ENCODE measurements around the gene EPHB2. TPM values are rescaled to one million over a fixed set of nuclear protein-coding genes. Genes with fewer than 3 reads are reported as not detected.

Gene EPHB2
- total and polyA plus RNA-seq, 2 of the 4 experiments (the other 2 are of a cell fraction), result 52.3 to 58.8 TPM

DNA sequence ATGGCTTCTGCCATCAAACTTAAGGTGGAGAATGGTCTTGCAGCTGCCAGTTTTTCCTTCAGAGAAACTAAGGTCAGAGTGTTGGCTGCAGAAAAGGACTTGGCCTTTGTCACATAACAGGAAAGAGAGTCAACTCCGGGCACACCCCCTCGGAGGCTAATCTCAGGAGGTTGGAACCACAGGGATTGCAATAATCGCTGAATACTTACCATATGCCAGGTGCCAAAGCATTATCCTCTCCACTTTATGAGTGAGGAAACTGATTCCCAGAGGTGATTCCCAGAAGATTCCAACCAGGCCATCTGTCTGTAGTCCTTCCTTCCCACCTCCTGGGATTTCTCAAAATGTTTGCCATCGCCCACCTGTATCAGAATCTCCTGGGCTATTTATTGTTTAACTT is 208.0 kb downstream of the EPHB2 start:
- Histone ChIP-seq H3K18ac (ENCODE audit: low read depth, low read length) (no peak overlapping the region), H2BK120ac (ENCODE audit: low read depth, low read length) (no peak overlapping the region), H3K56ac (ENCODE audit: extremely low read depth, insufficient read depth, low read length) (no peak overlapping the region), H2AK5ac (ENCODE audit: low read depth, low read length) (no peak overlapping the region), H3K4me3 (ENCODE audit: insufficient read depth, low read depth, low read length) (no peak overlapping the region), H4K8ac (ENCODE audit: low read depth in 2 of 2, low read length in 2 of 2) (no peak overlapping the region), H4K5ac (ENCODE audit: low read depth, low read length) (no peak overlapping the region), H3K23ac (ENCODE audit: low read depth, low read length) (no peak overlapping the region), H3K4ac (ENCODE audit: low read depth, low read length) (no peak overlapping the region), H3K4me1 (ENCODE audit: control insufficient read depth, insufficient read depth, low read length) (peaks cover 9% of the 10 kb centered on the region), H3K4me2 (ENCODE audit: low read depth, low read length) (no peak overlapping the region), H3K9me3 (ENCODE audit: control insufficient read depth, insufficient read depth, low read length) (peaks cover 6% of the 10 kb centered on the region; the same call in 1 of the 2 replicates), H3K9me1 (ENCODE audit: insufficient read depth, low read length) (no peaks in the 10 kb centered on the region), H3K27ac (ENCODE audit: insufficient read depth, low read length) (no peak overlapping the region), H4K20me1 (ENCODE audit: insufficient read depth, low read length) (no peaks in the 10 kb centered on the region), H3K9ac (ENCODE audit: low read depth, low read length) (no peak overlapping the region), H3K14ac (replicated peaks; ENCODE audit: low read depth, low read length) (no peak overlapping the region), H2BK5ac (ENCODE audit: low read depth, low read length, poor library complexity, severe bottlenecking) (no peak overlapping the region), H2BK15ac (ENCODE audit: low read depth, low read length) (no peak overlapping the region), H3K27me3 (ENCODE audit: control insufficient read depth, insufficient read depth, low read length) (no peaks in the 10 kb centered on the region), H4K91ac (ENCODE audit: insufficient read depth, low read depth, low read length) (no peak overlapping the region), H2AK9ac (replicated peaks; ENCODE audit: low read depth, low read length, poor library complexity) (no peak overlapping the region), H3K36me3 (ENCODE audit: control insufficient read depth, insufficient read depth, low read length) (peaks cover 12% of the 10 kb centered on the region; the same call in 1 of the 2 replicates), H3K79me1 (ENCODE audit: low read depth in 1 of 2, low read length in 2 of 2) (no peaks in the 10 kb centered on the region), H2AFZ (replicated peaks; ENCODE audit: low read length, poor library complexity) (no peak overlapping the region), H2BK20ac (ENCODE audit: low read depth, low read length) (no peak overlapping the region)
- in situ Hi-C loops (cut with MboI; ENCODE audit: low sequenced_read_pairs) (no loop called here), dilution Hi-C loops (cut with HindIII; ENCODE audit: low sequenced_read_pairs, unreplicated experiment) (no loop called here), intact Hi-C loops (cut with micrococcal nuclease) (no loop called here)
- ATAC-seq (ENCODE audit: low read depth) (no peak), DNase-seq (no peak)
- ChIA-PET POLR2A (ENCODE audit: unreplicated experiment) (no interaction called here), CTCF (interaction anchor here (1.0 kb wide), 1 partner anchor 12 kb away, joined by 3 read pairs; no protein-coding TSS in a partner anchor)
- TF ChIP-seq USF2 (IDR thresholded peaks at IDR 0.05; ENCODE audit: low read depth, low read length) (no peak), NFE2L2 (IDR thresholded peaks at IDR 0.05; ENCODE audit: low read depth, low read length) (no peak), CTCF (conservative IDR thresholded peaks at IDR 0.05; ENCODE audit: low read depth, low read length) (no peak), RFX5 (IDR thresholded peaks at IDR 0.05; ENCODE audit: low read depth, low read length) (no peak), BHLHE40 (IDR thresholded peaks at IDR 0.05; ENCODE audit: low read depth, low read length) (no peak), RAD21 (IDR thresholded peaks at IDR 0.05; ENCODE audit: low read length) (no peak)
- no TSS peak for BruUV-seq (replicated peaks)
- whole genome bisulfite sequencing, 2 experiments (ENCODE audit: extremely low coverage in 2 of 2, insufficient read length in 1 of 2), result 100% methylated on average over 1 of the region's 4 CpGs; no CpG with 5 or more reads in 1 of the 2 experiments

Measured in IMR-90 (cell line).